ENCODE measurements around the gene CASS4. TPM values are rescaled to one million over a fixed set of nuclear protein-coding genes. Genes with fewer than 3 reads are reported as not detected.

Gene CASS4
- total RNA-seq, 4 donors from 2014 or later, result 0.62 to 9.1 (median 3.7) TPM

- intact Hi-C loops (cut with DNase I; ENCODE audit: low total_unique reads), result no loop called here
- DNase-seq, result no peak
- H3K4me1 ChIP-seq, result no peaks in the 10 kb centered on the region
- H3K27ac ChIP-seq, result no peak overlapping the region
- TF ChIP-seq CTCF (IDR thresholded peaks at IDR 0.05) (no peak), POLR2A (IDR thresholded peaks at IDR 0.05) (no peak)
- H3K27me3 ChIP-seq, result no peaks in the 10 kb centered on the region
- no peaks in the 10 kb centered on the region for H3K9me3 ChIP-seq
- H3K4me3 ChIP-seq, result no peak overlapping the region
- H3K36me3 ChIP-seq, result no peaks in the 10 kb centered on the region
Measured at GRCh38 chr20:56454754-56455153, 42.7 kb downstream of the CASS4 start.

GRCh38 chr20:56458206-56458821 lies 46.3 kb downstream of the CASS4 start:
- H3K4me3 ChIP-seq, result no peak overlapping the region
- H3K9me3 ChIP-seq, result no peaks in the 10 kb centered on the region
- H3K27ac ChIP-seq, result no peak overlapping the region
- no peaks in the 10 kb centered on the region for H3K36me3 ChIP-seq
- no peaks in the 10 kb centered on the region for H3K27me3 ChIP-seq
- no peaks in the 10 kb centered on the region for H3K4me1 ChIP-seq
- no peak for DNase-seq
- TF ChIP-seq POLR2A (IDR thresholded peaks at IDR 0.05) (no peak), CTCF (IDR thresholded peaks at IDR 0.05) (no peak)
- intact Hi-C loops (cut with DNase I; ENCODE audit: low total_unique reads), result no loop called here

GRCh38 chr20:56460459-56460858 lies 48.4 kb downstream of the CASS4 start:
- no peak overlapping the region for H3K27ac ChIP-seq
- TF ChIP-seq POLR2A (IDR thresholded peaks at IDR 0.05), result no peak
- TF ChIP-seq CTCF (IDR thresholded peaks at IDR 0.05), result no peak
- no peak overlapping the region for H3K4me3 ChIP-seq
- DNase-seq, result no peak
- no peaks in the 10 kb centered on the region for H3K4me1 ChIP-seq
- H3K9me3 ChIP-seq, result no peaks in the 10 kb centered on the region
- H3K27me3 ChIP-seq, result no peaks in the 10 kb centered on the region
- intact Hi-C loops (cut with DNase I; ENCODE audit: low total_unique reads), result loop anchor here (10.0 kb wide), 1 partner anchor 56 kb away; no protein-coding TSS in a partner anchor
- no peaks in the 10 kb centered on the region for H3K36me3 ChIP-seq

- Histone ChIP-seq H3K9me3 (no peaks in the 10 kb centered on the region), H3K36me3 (no peaks in the 10 kb centered on the region), H3K4me1 (no peaks in the 10 kb centered on the region), H3K27ac (no peak overlapping the region), H3K27me3 (no peaks in the 10 kb centered on the region), H3K4me3 (no peak overlapping the region)
- no peak for TF ChIP-seq CTCF (IDR thresholded peaks at IDR 0.05)
- TF ChIP-seq POLR2A (IDR thresholded peaks at IDR 0.05), result no peak
- intact Hi-C loops (cut with DNase I; ENCODE audit: low total_unique reads), result loop anchor here (10.0 kb wide), 1 partner anchor 57 kb away; no protein-coding TSS in a partner anchor
- DNase-seq, result no peak
Measured at GRCh38 chr20:56461576-56461975, 49.5 kb downstream of the CASS4 start.

GRCh38 chr20:56463428-56463827 lies 51.4 kb downstream of the CASS4 start:
- no peaks in the 10 kb centered on the region for H3K27me3 ChIP-seq
- intact Hi-C loops (cut with DNase I; ENCODE audit: low total_unique reads), result loop anchor here (10.0 kb wide), 1 partner anchor 59 kb away; no protein-coding TSS in a partner anchor
- no peak for TF ChIP-seq POLR2A (IDR thresholded peaks at IDR 0.05)
- no peak for TF ChIP-seq CTCF (IDR thresholded peaks at IDR 0.05)
- H3K4me3 ChIP-seq, result no peak overlapping the region
- DNase-seq, result no peak
- no peaks in the 10 kb centered on the region for H3K36me3 ChIP-seq
- no peaks in the 10 kb centered on the region for H3K9me3 ChIP-seq
- H3K4me1 ChIP-seq, result no peaks in the 10 kb centered on the region
- H3K27ac ChIP-seq, result no peak overlapping the region

Data from uterus (tissue), 4 donors.